Mesendoderm (in vitro differentiated cells): ENCODE data around the gene CLIP3.
"Not testable (repeated sequence)": the region's sequence is repeated elsewhere in the genome, so short reads cannot be mapped to it uniquely, and the experiment has no call there.

Source experiments
- DNase-seq: peaks from one replicate; pipeline ENCODE4 v3.0.0; 2013
- H2AK5ac ChIP-seq: 2 replicates; pipeline ENCODE4 v1.6.1; 2013; ENCODE audit warnings: low read length, inconsistent platforms
- H2BK120ac ChIP-seq: 2 replicates; pipeline ENCODE4 v1.6.1; 2013; ENCODE audit warnings: low read depth, mild to moderate bottlenecking, low read length, moderate library complexity, mixed read lengths
- H2BK15ac ChIP-seq: replicated peaks from 2 replicates; pipeline ENCODE4 v1.6.1; 2013; ENCODE audit warnings: low read depth, mild to moderate bottlenecking, moderate library complexity
- H2BK5ac ChIP-seq: 2 replicates; pipeline ENCODE4 v1.6.1; 2013; ENCODE audit warnings: low read length, inconsistent platforms
- H3K18ac ChIP-seq: 2 replicates; pipeline ENCODE4 v1.6.1; 2013; ENCODE audit warnings: mild to moderate bottlenecking, low read length, mixed read lengths
- H3K23ac ChIP-seq: one replicate; pipeline ENCODE4 v1.6.1; 2013; ENCODE audit warnings: low read length
- H3K27ac ChIP-seq: 2 replicates; pipeline ENCODE4 v1.5.1; 2013; ENCODE audit warnings: low read depth, mild to moderate bottlenecking, inconsistent platforms, low read length, moderate library complexity
- H3K27me3 ChIP-seq: 2 replicates; pipeline ENCODE4 v1.6.1; 2013; ENCODE audit warnings: low read length, control low read depth, mild to moderate bottlenecking, inconsistent platforms; ENCODE audit not compliant: insufficient read depth, poor library complexity
- H3K36me3 ChIP-seq: 2 replicates; pipeline ENCODE4 v1.6.1; 2013; ENCODE audit warnings: low read length, inconsistent platforms; ENCODE audit not compliant: control insufficient read depth, insufficient read depth
- H3K4ac ChIP-seq: one replicate; pipeline ENCODE4 v1.6.1; 2013; ENCODE audit warnings: low read depth, mild to moderate bottlenecking, low read length, moderate library complexity
- H3K4me1 ChIP-seq: 2 replicates; pipeline ENCODE4 v1.6.1; 2013; ENCODE audit warnings: low read depth, low read length, inconsistent platforms; ENCODE audit not compliant: control insufficient read depth
- H3K4me2 ChIP-seq: 2 replicates; pipeline ENCODE4 v1.6.1; 2013; ENCODE audit warnings: low read length
- H3K4me3 ChIP-seq: 2 replicates; pipeline ENCODE4 v1.5.1; 2013; ENCODE audit warnings: mild to moderate bottlenecking, low read length
- H3K56ac ChIP-seq: one replicate; pipeline ENCODE4 v1.6.1; 2013; ENCODE audit warnings: low read length
- H3K79me1 ChIP-seq: 2 replicates; pipeline ENCODE4 v1.6.1; 2013; ENCODE audit warnings: low read length, inconsistent platforms
- H3K79me2 ChIP-seq: 2 replicates; pipeline ENCODE4 v1.6.1; 2013; ENCODE audit warnings: mild to moderate bottlenecking, low read length; ENCODE audit not compliant: control insufficient read depth, insufficient read depth
- H3K9ac ChIP-seq: 2 replicates; pipeline ENCODE4 v1.6.1; 2013; ENCODE audit warnings: low read length, inconsistent platforms
- H4K5ac ChIP-seq: one replicate; pipeline ENCODE4 v1.6.1; 2013; ENCODE audit warnings: low read length
- H4K8ac ChIP-seq: one replicate; pipeline ENCODE4 v1.6.1; 2013; ENCODE audit warnings: low read depth, mild to moderate bottlenecking, control low read depth, low read length, moderate library complexity
- WGBS: extraction: QIAGEN DNeasy Blood & Tissue Kit; methylation state at CpG from one replicate; pipeline ENCODE4 v1.1.7; 2013; ENCODE audit warnings: low lambda C conversion rate, missing lambda C conversion rate; ENCODE audit not compliant: insufficient coverage; ENCODE audit errors: extremely low coverage; 5-methylcytosine and 5-hydroxymethylcytosine counted together

CLIP3 gene

DNA sequence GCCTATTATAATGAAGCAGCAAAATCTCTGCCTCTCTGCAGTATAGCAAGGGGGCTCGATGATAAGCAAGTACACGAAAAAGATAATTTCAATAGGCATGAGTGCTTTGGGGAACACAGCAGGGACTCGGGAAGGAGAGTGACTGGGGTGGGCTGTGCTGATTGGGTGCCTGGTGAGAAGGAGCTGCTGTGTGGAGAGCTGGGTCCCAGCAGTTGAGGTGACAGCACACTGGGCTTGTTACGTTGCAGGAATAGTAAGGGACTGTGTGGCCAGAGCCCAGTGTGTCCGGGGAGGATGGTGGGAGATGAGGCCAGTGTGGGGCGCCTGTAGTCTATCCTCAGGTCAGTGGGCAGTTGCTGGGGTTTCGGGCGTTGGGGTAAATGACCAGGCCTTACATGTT is 39.4 kb upstream of the CLIP3 start:
- WGBS = no CpG with 5 or more reads among the region's 8 CpGs
- H2BK15ac ChIP-seq = no peak overlapping the region

DNA sequence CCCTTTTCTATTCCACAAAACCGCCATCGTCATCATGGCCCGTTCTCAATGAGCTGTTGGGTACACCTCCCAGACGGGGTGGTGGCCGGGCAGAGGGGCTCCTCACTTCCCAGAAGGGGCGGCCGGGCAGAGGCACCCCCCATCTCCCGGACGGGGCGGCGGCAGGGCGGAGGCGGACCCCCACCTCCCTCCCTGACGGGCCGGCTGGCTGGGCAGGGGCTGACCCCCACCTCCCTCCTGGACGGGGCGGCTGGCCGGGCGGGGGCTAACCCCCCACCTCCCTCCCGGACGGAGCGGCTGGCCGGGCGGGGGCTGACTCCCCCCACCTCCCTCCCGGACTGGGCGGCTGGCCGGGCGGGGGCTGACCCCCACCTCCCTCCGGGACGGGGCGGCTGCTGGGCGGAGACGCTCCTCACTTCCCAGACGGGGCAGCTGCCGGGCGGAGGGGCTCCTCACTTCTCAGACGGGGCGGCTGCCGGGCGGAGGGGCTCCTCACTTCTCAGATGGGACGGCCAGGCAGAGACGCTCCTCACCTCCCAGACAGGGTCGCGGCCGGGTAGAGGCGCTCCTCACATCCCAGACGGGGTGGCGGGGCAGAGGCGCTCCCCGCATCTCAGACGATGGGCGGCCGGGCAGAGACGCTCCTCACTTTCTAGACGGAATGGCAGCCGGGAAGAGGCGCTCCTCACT is 36.3 kb upstream of the CLIP3 start:
- H3K79me2 ChIP-seq, H2BK5ac ChIP-seq, H3K4ac ChIP-seq, H4K8ac ChIP-seq, H2BK120ac ChIP-seq, H4K5ac ChIP-seq, H3K4me3 ChIP-seq, H3K23ac ChIP-seq, DNase-seq, H3K18ac ChIP-seq, H3K79me1 ChIP-seq, H3K27ac ChIP-seq, H3K56ac ChIP-seq, H3K4me2 ChIP-seq, H3K27me3 ChIP-seq, H2AK5ac ChIP-seq, H3K4me1 ChIP-seq, H3K9ac ChIP-seq, H2BK15ac ChIP-seq: not testable (repeated sequence)
- peaks cover 21% of the 10 kb centered on the region for H3K36me3 ChIP-seq
- no CpG with 5 or more reads among the region's 57 CpGs for WGBS

More for the DNA sequence above, 39.4 kb upstream of the CLIP3 start:
- Histone ChIP-seq H3K27me3 (no peaks in the 10 kb centered on the region), H3K4ac (no peak overlapping the region), H4K5ac (no peak overlapping the region), H3K4me1 (no peaks in the 10 kb centered on the region), H2BK5ac (no peak overlapping the region), H3K23ac (no peak overlapping the region), H3K4me3 (no peak overlapping the region), H3K18ac (no peak overlapping the region), H3K36me3 (peaks cover 13% of the 10 kb centered on the region), H4K8ac (no peak overlapping the region), H3K79me1 (no peaks in the 10 kb centered on the region), H3K27ac (no peak overlapping the region), H2AK5ac (no peak overlapping the region), H3K79me2 (no peaks in the 10 kb centered on the region), H2BK120ac (no peak overlapping the region), H3K56ac (no peak overlapping the region), H3K4me2 (no peak overlapping the region), H3K9ac (no peak overlapping the region)
- DNase-seq = no peak

DNA sequence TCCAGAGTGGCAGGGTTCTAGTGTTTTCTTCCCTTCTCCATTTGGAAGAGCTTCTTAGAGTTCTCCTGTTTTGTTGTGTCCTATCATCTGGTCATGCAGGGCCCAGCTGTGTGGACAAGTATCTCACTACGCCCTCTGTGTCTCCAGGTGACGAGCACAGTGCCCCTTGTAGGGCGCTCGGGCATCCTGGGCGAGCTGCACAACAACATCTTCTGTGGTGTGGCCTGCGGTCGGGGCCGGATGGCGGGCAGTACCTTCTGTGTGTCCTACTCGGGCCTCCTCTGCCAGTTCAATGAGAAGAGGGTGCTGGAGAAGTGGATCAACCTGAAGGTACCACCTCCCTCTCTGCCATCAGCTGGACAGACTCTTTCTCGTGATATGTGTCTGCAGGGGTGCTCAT is 35.0 kb upstream of the CLIP3 start:
- Histone ChIP-seq H2BK5ac (no peak overlapping the region), H3K27me3 (no peaks in the 10 kb centered on the region), H4K8ac (no peak overlapping the region), H3K79me2 (no peaks in the 10 kb centered on the region), H3K56ac (no peak overlapping the region), H3K27ac (no peak overlapping the region), H3K79me1 (peaks cover 2% of the 10 kb centered on the region), H2BK120ac (no peak overlapping the region), H3K9ac (no peak overlapping the region), H4K5ac (no peak overlapping the region), H3K4ac (no peak overlapping the region), H3K18ac (no peak overlapping the region), H3K23ac (no peak overlapping the region), H3K4me3 (no peak overlapping the region), H3K4me1 (no peaks in the 10 kb centered on the region), H3K36me3 (peaks cover 19% of the 10 kb centered on the region), H3K4me2 (no peak overlapping the region), H2BK15ac (no peak overlapping the region), H2AK5ac (no peak overlapping the region)
- DNase-seq = no peak
- WGBS = no CpG with 5 or more reads among the region's 11 CpGs

DNA sequence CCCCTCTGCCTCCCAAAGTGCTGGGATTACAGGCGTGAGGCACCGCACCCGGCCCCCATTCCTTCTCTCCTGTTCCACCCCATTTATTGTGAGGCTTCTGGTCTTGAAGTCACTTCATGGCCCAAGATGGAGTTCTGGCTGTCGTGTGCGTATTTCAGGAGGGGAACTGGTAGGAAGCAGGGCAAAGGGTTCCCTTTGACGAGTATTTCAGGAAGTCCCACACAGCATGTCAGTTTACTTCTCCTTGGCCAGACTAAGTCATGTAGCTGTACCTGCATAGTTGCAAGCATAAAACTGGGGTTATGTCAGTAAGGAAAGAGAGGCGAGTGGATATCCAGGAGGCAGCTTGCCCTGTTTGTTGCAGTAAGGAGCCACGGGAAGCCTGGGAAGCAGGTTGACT is 32.2 kb upstream of the CLIP3 start:
- H3K4ac ChIP-seq = no peak overlapping the region
- no peak overlapping the region for H2BK5ac ChIP-seq
- no peak overlapping the region for H4K5ac ChIP-seq
- no peaks in the 10 kb centered on the region for H3K27me3 ChIP-seq
- H2BK15ac ChIP-seq = no peak overlapping the region
- H3K79me1 ChIP-seq = peaks cover 5% of the 10 kb centered on the region
- H3K9ac ChIP-seq = no peak overlapping the region
- H3K4me3 ChIP-seq = no peak overlapping the region
- H3K79me2 ChIP-seq = peaks cover 1% of the 10 kb centered on the region
- no peak overlapping the region for H3K18ac ChIP-seq
- no peak overlapping the region for H2BK120ac ChIP-seq
- H3K27ac ChIP-seq = no peak overlapping the region
- WGBS = no CpG with 5 or more reads among the region's 8 CpGs
- no peak for DNase-seq
- no peak overlapping the region for H4K8ac ChIP-seq
- H3K4me1 ChIP-seq = no peaks in the 10 kb centered on the region
- H3K4me2 ChIP-seq = no peak overlapping the region
- H3K36me3 ChIP-seq = peaks cover 21% of the 10 kb centered on the region
- H3K56ac ChIP-seq = no peak overlapping the region
- H2AK5ac ChIP-seq = no peak overlapping the region
- no peak overlapping the region for H3K23ac ChIP-seq

DNA sequence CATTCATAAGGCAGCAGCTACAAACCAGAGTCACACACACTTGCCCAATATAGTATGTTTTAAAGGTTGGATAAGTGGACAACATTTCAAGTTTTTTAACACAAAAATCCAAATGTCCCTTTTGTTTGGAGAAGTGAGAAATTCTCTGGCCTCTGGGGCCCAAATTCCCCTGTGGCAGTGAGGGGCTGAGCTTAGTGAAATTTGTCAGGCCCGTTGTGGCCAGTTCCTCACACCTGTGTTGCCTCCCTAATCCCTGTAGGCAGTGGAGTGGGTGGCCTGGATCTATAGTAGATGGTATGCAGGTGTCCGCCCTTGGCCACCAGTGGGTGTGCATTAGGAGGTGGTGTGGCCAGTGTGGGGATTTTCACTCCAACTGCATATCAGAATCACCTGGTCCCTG is 28.7 kb upstream of the CLIP3 start:
- no peaks in the 10 kb centered on the region for H3K27me3 ChIP-seq
- H3K56ac ChIP-seq = no peak overlapping the region
- no peak for DNase-seq
- peaks cover 14% of the 10 kb centered on the region for H3K36me3 ChIP-seq
- H2BK5ac ChIP-seq = no peak overlapping the region
- no peak overlapping the region for H3K4ac ChIP-seq
- H3K4me2 ChIP-seq = no peak overlapping the region
- H4K8ac ChIP-seq = no peak overlapping the region
- no peak overlapping the region for H2BK120ac ChIP-seq
- H3K27ac ChIP-seq = no peak overlapping the region
- H3K79me2 ChIP-seq = peaks cover 12% of the 10 kb centered on the region
- no peaks in the 10 kb centered on the region for H3K4me1 ChIP-seq
- no CpG with 5 or more reads among the region's 2 CpGs for WGBS
- no peak overlapping the region for H3K18ac ChIP-seq
- no peak overlapping the region for H3K23ac ChIP-seq
- H3K4me3 ChIP-seq = no peak overlapping the region
- no peak overlapping the region for H2AK5ac ChIP-seq
- no peak overlapping the region for H3K9ac ChIP-seq
- H4K5ac ChIP-seq = no peak overlapping the region
- no peak overlapping the region for H2BK15ac ChIP-seq
- H3K79me1 ChIP-seq = peaks cover 12% of the 10 kb centered on the region

DNA sequence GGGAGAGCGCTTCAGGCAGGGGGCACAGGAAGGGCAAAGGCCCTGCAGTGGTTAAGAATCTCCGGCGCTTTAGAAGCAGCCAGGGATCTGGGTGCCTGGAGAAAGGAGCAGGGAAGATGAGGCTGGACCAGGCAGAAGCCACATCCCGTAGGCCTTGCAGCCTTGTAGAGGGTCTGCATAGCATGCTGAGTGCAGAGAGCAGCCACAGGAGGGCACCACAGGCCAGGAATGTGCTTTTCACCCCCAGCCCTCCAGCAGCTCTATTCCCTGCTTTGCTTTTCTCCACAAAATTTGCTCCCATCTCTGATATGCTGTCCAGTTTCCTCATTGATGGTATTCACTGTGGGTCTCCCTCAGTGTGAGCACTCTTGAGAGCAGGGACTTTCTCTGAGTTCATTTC is 27.8 kb upstream of the CLIP3 start:
- no CpG with 5 or more reads among the region's 4 CpGs for WGBS
- DNase-seq = peak; percentile 53
- H3K36me3 ChIP-seq = peaks cover 10% of the 10 kb centered on the region

More for the DNA sequence above, 27.8 kb upstream of the CLIP3 start:
- H3K27ac ChIP-seq = no peak overlapping the region
- no peak overlapping the region for H3K4me3 ChIP-seq
- H3K27me3 ChIP-seq = no peaks in the 10 kb centered on the region
- H3K79me2 ChIP-seq = peaks cover 19% of the 10 kb centered on the region
- no peak overlapping the region for H4K5ac ChIP-seq
- H2BK5ac ChIP-seq = no peak overlapping the region
- no peak overlapping the region for H2BK120ac ChIP-seq
- H3K23ac ChIP-seq = no peak overlapping the region
- H2BK15ac ChIP-seq = no peak overlapping the region
- H3K56ac ChIP-seq = no peak overlapping the region
- no peak overlapping the region for H3K4ac ChIP-seq
- H3K4me1 ChIP-seq = peaks cover 2% of the 10 kb centered on the region
- H2AK5ac ChIP-seq = no peak overlapping the region
- H4K8ac ChIP-seq = no peak overlapping the region
- H3K4me2 ChIP-seq = no peak overlapping the region
- no peak overlapping the region for H3K9ac ChIP-seq
- no peak overlapping the region for H3K18ac ChIP-seq
- H3K79me1 ChIP-seq = peaks cover 15% of the 10 kb centered on the region
